GM19328 (cell line): ENCODE data around the gene NBL1.

Experiments
- ATAC-seq: cut with Tn5 transposase; IDR thresholded peaks from one replicate; pipeline ENCODE4 v1.9.1; 2021; ENCODE audit warnings: mild to moderate bottlenecking, moderate library complexity; ENCODE audit not compliant: unreplicated experiment

The NBL1 gene

GRCh38 chr1:19695772-19696171, 51.7 kb downstream of the NBL1 start:
- ATAC-seq: no peak

- no peak for ATAC-seq
These were observed 52.7 kb downstream of the NBL1 start for GRCh38 chr1:19696820-19697219.

GRCh38 chr1:19698181-19698580, 54.1 kb downstream of the NBL1 start:
- no peak for ATAC-seq

- ATAC-seq: no peak
These were observed 56.1 kb downstream of the NBL1 start for GRCh38 chr1:19700079-19700777.

- no peak for ATAC-seq
These were observed 59.2 kb downstream of the NBL1 start for GRCh38 chr1:19703280-19703679.

GRCh38 chr1:19704247-19705113, 60.4 kb downstream of the NBL1 start:
- ATAC-seq: no peak

- no peak for ATAC-seq
These were observed 61.4 kb downstream of the NBL1 start for GRCh38 chr1:19705464-19705863.

GRCh38 chr1:19706136-19706535, 62.0 kb downstream of the NBL1 start:
- ATAC-seq: no peak
